Measurements from ENCODE around the gene ALPG. TPM values are rescaled to one million over a fixed set of nuclear protein-coding genes. Genes with fewer than 3 reads are reported as not detected.
"Not testable (repeated sequence)": the region's sequence is repeated elsewhere in the genome, so short reads cannot be mapped to it uniquely, and the experiment has no call there.

ALPG gene
- total RNA-seq, 4 donors from 2014 or later: not detected

DNA sequence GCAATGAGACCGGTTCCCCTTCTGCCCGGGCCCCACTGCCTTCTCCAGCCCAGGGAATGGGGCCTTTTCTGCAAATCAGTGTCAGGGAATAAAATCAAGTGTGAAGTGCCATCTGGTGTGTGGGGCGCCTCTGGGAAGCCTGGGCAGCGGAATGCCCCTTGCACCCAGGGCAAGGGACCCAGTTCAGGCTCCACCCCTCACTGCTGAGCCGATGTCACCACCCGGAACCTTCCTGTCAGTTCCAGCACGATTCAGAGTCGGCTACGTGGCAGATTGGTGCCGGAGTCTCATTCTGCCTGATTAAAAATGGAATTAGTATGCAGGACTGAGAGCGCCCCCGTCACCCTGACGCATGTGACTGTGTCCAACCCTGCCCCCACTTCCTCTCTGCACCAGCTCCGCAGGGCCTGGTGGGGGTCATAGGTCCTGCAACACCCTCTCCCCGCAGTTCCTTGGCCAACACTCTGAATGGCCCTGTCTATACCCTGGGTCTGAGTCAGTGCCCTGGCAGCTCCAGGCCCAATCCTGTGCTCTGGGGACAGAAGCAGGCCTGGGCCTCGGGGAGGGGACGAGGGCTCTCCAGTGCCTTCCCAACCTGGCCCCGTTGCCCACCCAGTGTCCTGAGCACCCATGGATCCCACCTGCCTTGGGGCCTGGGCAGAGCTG, 41.1 kb downstream of the ALPG start:
- Histone ChIP-seq H3K4me3 (no peak overlapping the region), H3K27me3 (peaks cover 0 to 18% (median 0%) of the 10 kb centered on the region in 4 donors), H3K9me3 (no peaks in the 10 kb centered on the region), H3K36me3 (no peaks in the 10 kb centered on the region), H3K27ac (replicated peaks in 1 of 4) (no peak overlapping the region), H3K4me1 (no peaks in the 10 kb centered on the region)
- intact Hi-C loops (cut with DNase I): no loop called here
- TF ChIP-seq, protein P1, sequence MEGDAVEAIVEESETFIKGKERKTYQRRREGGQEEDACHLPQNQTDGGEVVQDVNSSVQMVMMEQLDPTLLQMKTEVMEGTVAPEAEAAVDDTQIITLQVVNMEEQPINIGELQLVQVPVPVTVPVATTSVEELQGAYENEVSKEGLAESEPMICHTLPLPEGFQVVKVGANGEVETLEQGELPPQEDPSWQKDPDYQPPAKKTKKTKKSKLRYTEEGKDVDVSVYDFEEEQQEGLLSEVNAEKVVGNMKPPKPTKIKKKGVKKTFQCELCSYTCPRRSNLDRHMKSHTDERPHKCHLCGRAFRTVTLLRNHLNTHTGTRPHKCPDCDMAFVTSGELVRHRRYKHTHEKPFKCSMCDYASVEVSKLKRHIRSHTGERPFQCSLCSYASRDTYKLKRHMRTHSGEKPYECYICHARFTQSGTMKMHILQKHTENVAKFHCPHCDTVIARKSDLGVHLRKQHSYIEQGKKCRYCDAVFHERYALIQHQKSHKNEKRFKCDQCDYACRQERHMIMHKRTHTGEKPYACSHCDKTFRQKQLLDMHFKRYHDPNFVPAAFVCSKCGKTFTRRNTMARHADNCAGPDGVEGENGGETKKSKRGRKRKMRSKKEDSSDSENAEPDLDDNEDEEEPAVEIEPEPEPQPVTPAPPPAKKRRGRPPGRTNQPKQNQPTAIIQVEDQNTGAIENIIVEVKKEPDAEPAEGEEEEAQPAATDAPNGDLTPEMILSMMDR (IDR thresholded peaks at IDR 0.05): no peak
- TF ChIP-seq POLR2A (IDR thresholded peaks at IDR 0.05; ENCODE audit: low read depth) (no peak), EP300 (IDR thresholded peaks at IDR 0.05) (no peak), POLR2AphosphoS5 (IDR thresholded peaks at IDR 0.05) (no peak)
- DNase-seq (ENCODE audit: extremely low spot score): no peak
- WGBS: 93% methylated on average over 15 of the region's 18 CpGs

DNA sequence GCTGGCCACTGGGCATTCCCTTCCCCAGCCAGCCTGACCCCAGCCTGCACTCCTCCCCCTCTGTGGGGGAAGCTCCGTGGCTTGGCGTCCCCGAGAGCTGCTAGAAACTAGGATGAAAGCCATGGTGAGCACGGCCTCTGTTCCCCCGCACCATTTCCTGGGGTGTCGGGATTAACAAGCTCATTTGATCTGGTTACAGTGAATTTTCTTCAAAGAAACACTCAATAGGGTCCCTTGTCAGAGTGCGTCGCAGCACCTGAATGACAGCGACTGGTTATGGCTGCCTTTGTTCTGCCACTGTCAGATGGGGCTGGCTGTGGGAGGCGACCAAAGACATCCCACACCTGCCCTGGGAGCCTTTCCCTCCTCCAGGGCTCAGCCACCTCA, 41.7 kb downstream of the ALPG start:
- no peaks in the 10 kb centered on the region for H3K36me3 ChIP-seq
- no peak for DNase-seq (ENCODE audit: extremely low spot score)
- no peak overlapping the region for H3K27ac ChIP-seq (replicated peaks in 1 of 4)
- WGBS: 80% methylated on average over 10 of the region's 10 CpGs
- H3K9me3 ChIP-seq: no peaks in the 10 kb centered on the region
- H3K27me3 ChIP-seq: peaks cover 0 to 18% (median 0%) of the 10 kb centered on the region in 4 donors
- H3K4me1 ChIP-seq: no peaks in the 10 kb centered on the region
- TF ChIP-seq POLR2AphosphoS5 (IDR thresholded peaks at IDR 0.05) (no peak), POLR2A (IDR thresholded peaks at IDR 0.05; ENCODE audit: low read depth) (no peak), EP300 (IDR thresholded peaks at IDR 0.05) (no peak)
- TF ChIP-seq, protein P1 (IDR thresholded peaks at IDR 0.05): no peak
- H3K4me3 ChIP-seq: no peak overlapping the region
- intact Hi-C loops (cut with DNase I): no loop called here

DNA sequence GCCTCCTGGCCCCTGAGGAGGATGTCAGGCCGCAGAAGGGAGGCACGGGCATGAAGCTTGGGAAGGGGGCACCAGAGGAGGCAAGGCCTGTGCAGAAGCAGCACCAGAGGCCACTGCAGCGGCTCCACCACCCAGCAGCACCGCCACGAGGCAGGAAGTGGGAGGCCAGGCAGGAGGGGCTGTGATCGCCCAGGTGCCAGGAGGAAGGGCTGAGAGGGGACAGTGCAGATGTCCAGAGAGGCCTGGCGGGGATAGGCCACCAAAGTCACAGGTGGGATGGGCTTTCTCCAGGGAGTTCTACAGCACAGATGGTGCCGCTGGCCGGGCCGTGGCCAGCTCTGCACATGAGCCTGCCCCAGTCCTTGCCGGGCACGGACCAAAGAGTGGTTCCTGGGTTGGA, 43.3 kb downstream of the ALPG start:
- no peak for DNase-seq (ENCODE audit: extremely low spot score)
- no peak overlapping the region for H3K4me3 ChIP-seq

DNA sequence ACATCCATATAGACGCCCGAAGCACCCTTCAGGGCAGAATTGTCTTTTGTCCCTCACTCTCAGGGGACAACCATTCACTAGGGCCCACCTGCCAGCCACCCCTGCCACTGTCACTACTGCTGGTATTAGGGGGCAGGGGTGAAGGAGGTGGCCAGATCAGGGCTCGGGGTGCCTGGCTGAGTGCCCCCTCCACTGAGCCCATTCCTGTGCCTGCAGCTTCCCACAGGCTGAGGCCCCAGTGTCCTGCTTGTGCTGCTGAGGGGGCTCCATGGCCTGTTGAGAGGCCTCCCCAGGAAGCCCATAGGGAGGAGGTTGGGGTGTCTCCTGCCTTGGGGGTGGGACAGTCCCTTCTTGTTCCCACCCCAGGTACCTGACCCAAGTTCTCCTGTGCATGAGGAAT, 45.0 kb downstream of the ALPG start:
- H3K36me3 ChIP-seq; H3K27ac ChIP-seq (replicated peaks in 1 of 4); H3K9me3 ChIP-seq; DNase-seq (ENCODE audit: extremely low spot score); H3K4me3 ChIP-seq; intact Hi-C loops (cut with DNase I); H3K4me1 ChIP-seq: not testable (repeated sequence)
- WGBS: 100% methylated on average over 2 of the region's 3 CpGs
- peaks cover 0 to 20% (median 0%) of the 10 kb centered on the region in 4 donors for H3K27me3 ChIP-seq

More for the DNA sequence above, 43.3 kb downstream of the ALPG start:
- no peaks in the 10 kb centered on the region for H3K9me3 ChIP-seq
- 72% methylated on average over 10 of the region's 12 CpGs for WGBS
- H3K27ac ChIP-seq (replicated peaks in 1 of 4): no peak overlapping the region
- intact Hi-C loops (cut with DNase I): no loop called here
- peaks cover 0 to 9% (median 0%) of the 10 kb centered on the region in 4 donors for H3K27me3 ChIP-seq
- no peak for TF ChIP-seq EP300 (IDR thresholded peaks at IDR 0.05)
- no peak for TF ChIP-seq POLR2A (IDR thresholded peaks at IDR 0.05; ENCODE audit: low read depth)
- no peak for TF ChIP-seq POLR2AphosphoS5 (IDR thresholded peaks at IDR 0.05)
- TF ChIP-seq, protein P1 (IDR thresholded peaks at IDR 0.05): no peak
- no peaks in the 10 kb centered on the region for H3K4me1 ChIP-seq
- no peaks in the 10 kb centered on the region for H3K36me3 ChIP-seq

DNA sequence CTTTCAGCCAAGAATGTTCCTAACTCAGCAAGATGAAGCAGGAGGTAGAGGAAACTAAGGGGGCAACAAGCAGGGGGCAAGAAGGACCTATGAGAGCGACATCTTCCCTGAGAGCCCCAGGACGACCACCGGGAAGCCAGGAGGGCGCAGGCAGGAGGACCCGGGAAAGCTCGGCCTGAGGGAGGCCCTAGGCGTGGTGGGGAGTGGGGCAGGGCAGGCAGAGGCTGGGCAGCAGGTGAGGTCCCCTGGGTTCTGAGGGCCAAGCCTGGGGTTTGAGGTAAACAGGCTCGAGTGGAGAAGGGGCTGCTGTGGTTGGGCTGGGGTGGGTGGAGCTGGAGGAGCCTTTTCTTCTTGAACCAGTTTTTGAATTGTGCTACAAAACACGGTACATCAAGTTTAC, 48.0 kb downstream of the ALPG start:
- intact Hi-C loops (cut with DNase I): no loop called here
- WGBS: 81% methylated on average over 8 of the region's 9 CpGs
- no peak for DNase-seq (ENCODE audit: extremely low spot score)
- H3K9me3 ChIP-seq: no peaks in the 10 kb centered on the region
- no peak overlapping the region for H3K27ac ChIP-seq (replicated peaks in 1 of 4)
- no peaks in the 10 kb centered on the region for H3K4me1 ChIP-seq
- H3K36me3 ChIP-seq: no peaks in the 10 kb centered on the region
- H3K4me3 ChIP-seq: no peak overlapping the region
- H3K27me3 ChIP-seq: peaks cover 0 to 42% (median 3%) of the 10 kb centered on the region in 4 donors
- no peak for TF ChIP-seq POLR2A (IDR thresholded peaks at IDR 0.05; ENCODE audit: low read depth)
- no peak for TF ChIP-seq EP300 (IDR thresholded peaks at IDR 0.05)
